Eye (tissue), 1 donor: ENCODE data around the gene ANO10.
"Not testable (repeated sequence)": the region's sequence is repeated elsewhere in the genome, so short reads cannot be mapped to it uniquely, and the experiment has no call there.

ENCODE experiments used
- DNase-seq: peaks from one replicate; pipeline ENCODE4 v3.0.0-alpha.2; 2015

ANO10 gene

DNA sequence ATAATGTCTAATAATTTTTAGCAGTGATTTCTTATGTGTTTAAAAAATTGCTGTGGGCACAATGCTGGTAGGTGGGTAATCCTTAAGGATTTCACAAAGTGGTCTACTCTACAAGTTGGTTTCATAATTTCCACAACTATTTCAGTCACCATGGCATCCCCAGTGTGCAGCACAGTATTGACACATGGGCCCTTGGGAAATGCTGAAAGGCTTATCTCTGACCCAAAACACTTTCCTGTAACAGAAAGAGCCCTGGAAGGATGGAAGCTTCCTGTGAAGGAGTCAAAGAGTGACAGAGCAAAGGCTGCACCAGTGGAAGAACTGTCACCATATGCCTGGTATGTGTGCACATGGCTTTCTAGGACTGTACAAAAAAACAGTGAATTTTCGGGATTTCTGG, 153.7 kb downstream of the ANO10 start:
- no peak for DNase-seq

DNA sequence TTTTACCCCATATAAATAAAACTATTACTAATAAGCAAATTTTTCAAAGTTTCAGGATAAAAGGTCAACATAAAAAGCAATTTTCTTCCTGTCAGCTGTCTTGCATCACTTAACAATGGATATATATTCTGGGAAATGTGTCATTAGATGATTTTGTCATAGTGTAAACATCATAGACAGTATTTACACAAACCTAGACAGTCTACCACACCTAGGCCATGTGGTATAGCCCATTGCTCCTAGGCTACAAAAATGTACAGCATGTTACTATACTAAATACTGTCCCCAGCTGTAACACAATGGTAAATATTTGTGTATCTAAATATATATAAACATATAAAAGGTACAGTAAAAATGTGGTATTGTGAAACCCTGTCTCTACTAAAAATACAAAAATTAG, 156.7 kb downstream of the ANO10 start:
- DNase-seq: no peak

DNA sequence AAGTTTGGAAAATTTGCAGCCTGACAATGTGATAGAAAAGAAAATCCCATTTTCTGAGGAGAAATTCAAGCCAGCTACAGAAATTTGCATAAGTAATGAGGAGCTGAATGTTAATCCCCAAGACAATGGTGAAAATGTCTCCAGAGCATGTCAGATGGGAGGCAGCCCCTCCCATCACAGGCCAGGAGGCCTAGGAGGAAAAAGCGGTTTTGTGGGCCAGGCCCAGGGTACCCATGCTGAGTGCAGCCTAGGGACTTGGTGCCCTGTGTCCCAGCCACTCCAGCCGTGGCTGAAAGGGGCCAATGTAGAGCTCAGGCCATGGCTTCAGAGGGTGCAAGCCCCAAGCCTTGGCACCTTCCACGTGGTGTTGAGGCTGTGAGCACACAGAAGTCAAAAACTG, 159.2 kb downstream of the ANO10 start:
- DNase-seq: not testable (repeated sequence)

DNA sequence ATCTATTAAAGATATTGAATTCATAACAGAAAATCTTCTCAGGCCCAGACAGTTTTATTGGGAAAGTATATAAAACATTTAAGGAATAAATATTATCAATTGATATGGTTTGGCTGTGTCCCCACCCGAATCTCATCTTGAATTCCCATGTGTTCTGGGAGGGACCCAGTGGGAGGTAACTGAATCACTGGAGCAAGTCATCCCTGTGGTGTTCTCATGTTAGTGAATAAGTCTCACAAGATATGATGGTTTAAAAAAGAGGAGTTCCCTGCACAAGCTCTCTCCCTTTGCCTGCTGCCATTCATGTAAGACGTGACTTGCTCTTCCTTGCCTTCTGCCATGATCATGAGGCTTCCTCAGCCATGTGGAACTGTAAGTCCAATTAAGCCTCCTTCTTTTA, 160.5 kb downstream of the ANO10 start:
- no peak for DNase-seq

DNA sequence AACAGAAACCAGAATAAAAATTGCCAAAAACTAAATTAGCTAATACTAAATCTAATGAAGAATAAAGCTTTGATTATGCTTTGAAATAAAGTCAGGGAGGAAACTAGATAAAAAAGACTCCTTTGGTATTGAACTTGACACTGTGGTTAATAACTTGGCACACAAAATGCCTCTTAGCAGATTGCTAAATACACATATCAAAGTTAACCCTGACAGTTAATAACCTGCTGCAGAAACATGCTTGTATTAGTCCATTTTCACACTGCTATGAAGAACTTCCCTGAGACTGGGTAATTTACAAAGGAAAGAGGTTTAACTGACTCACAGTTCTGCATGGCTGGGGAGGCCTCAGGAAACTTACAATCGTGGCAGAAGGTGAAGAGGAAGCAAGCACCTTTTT, 164.8 kb downstream of the ANO10 start:
- DNase-seq: not testable (repeated sequence)

DNA sequence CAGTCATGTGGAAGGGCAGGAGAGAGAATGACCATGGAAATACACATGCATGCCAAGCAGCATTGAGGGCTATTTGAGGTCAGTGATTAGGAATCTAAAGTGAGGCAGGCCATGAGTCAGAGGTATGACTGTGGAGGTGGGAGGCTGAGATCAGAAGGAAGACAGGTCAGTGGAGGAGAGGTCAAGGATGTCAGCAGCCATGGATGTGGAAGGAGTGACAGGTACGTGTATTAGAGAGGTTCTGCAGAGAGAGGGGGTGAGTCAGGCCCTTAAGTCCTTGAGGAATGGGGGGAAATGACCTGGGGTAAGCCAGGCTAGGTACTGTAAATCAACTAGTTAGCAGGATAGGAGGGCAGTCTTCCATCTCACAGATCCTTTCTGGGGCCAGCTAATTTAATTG, 166.6 kb downstream of the ANO10 start:
- no peak for DNase-seq

DNA sequence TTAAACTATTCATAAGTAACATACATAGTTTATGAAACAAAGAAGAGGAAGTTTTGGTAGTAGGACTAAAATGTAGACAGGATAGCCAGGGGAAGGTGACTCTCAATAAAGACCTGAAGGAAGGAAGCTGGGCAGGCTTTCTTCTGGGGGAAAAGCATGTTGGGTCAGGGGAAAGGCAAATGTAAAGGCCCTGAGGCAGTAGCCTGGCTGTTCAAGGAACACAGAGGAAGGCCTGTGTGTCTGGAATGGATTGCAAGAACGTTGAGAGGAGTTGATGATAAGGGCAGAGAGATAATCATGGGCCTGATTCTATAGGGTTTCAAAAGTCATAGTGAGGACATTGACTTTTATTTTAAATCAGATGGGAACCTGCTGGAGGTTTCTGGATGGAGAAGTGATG, 167.8 kb downstream of the ANO10 start:
- no peak for DNase-seq

DNA sequence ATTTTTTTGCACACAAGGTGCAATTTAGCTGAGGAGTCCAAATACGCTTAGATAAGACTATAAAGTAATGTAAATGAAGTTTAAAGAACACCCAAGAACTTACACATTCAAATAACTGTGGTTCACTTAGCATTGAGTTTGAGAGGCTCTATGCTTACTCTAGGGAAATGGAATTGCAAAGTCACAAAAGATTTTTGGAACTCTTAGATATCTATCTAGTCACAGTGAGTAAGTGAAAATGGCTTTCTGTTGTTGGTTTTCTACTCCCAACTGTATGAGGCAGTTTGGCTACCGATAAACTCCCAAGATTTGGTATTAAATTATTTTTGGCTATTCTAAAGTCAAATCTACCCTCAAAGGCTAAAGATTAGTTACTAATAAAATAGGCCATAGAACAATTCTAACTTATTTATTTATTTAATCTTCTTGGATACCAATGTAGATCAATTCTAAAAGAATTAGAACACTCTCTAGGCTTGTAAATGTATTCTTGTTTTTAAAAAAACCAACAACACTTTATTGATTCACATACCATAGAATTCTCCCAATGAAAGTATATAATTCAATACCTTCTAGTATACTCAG, 170.0 kb downstream of the ANO10 start:
- DNase-seq: no peak

DNA sequence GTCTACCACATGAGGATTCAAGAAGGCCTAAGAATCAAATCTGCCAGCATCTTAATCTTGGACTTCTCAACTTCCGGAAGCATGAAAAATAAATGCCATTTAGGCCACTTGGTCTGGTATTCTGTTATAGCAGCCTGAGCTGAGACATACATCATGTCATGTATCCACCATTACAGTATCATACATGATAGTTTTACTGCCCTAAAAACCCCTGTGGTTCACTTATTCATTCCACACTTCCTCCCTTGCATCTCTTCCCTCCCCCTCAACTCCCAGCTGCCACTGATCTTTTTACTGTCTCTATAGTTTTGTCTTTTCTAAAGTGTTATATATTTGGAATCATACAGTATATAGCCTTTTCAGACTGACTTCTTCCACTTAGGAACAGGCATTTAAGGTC, 173.7 kb downstream of the ANO10 start:
- no peak for DNase-seq

DNA sequence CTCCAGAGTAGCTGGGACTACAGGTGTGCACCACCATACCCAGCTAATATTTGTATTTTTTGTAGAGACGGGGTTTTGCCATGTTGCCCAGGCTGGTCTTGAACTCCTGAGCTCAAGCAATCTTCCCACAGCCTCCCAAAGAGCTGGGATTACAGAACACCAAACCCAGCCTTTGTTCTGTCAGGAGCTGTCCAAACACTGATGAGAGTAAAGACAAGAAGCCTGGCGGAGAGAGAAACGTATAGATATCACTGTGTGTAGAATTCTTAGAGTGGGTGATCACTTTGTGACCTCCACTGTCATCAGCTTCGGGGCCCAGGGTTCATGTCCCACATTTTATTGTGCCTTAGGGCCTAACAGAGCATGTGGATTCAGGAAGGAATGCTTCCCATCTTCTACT, 176.0 kb downstream of the ANO10 start:
- DNase-seq: no peak

DNA sequence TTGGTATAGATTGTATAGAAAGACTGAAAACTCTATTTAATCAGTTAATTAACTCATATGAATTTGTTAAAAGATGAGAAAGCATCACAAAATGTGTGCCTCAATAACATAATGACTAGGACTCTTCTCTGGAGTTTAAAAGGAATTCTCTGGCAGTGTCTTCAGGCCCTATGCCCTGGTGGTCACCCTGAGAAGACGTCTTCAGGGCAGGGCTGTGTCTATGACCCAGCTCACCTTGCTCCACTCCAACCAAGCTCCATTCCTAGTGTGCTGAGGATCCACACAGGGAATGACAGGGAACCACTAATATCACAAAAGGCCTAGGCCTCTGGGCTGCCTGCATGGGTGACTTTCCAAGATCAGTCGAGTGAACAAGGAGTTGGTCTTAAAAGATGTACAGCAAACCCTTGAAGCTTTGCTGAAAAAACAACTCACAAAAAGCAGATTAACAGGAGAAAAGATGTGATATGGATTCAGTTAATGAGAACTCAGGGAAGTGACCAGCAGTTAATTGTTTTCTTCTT, 178.9 kb downstream of the ANO10 start:
- DNase-seq: no peak

DNA sequence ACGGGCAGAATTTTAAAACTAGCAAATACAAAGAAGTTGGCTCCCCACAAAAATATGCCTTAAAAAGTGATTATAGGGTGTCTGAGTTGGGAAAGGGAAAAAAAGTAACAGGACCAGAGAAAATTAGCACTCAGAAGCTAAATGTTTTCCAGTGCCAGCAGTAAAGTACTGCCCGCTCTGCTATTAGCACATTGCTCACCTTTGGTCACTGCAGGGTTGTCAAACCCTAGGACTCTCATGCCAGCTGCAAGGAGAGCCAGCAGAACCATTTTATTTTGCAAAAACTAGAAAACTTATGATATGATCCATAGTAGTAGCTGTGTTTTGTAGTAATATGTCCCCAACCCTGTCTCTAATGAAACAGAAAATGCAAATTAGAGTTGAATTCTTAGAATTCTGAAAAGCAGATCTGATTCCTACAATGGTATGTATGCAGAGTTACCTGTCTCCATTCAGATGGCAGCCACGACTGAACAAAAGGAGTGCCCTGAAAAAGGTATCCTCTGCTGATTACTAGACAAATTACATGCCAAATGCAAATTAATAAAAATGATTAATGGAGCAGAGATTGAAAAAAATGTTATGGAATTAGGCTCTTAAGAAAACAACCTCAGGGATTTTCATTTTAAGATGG, 185.2 kb downstream of the ANO10 start:
- DNase-seq: no peak

DNA sequence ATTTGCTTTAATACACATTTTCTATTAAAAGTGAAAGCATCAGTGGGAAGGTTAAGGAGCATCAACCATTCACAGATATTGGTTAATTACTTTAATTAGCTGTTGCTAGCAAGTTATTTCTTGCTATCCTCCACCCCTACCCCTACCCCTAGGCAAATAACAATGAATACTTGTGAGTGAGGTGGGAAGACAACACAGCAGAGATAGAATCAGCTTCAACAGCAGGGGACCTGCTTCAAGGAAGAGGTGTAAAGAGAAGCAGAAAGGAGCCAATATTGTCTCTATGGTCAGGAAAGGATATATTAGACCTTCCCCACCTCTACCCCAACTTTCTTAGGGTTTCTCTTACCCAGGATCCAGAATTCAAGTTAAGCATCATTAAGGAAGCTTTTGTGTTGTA, 186.1 kb downstream of the ANO10 start:
- DNase-seq: no peak

DNA sequence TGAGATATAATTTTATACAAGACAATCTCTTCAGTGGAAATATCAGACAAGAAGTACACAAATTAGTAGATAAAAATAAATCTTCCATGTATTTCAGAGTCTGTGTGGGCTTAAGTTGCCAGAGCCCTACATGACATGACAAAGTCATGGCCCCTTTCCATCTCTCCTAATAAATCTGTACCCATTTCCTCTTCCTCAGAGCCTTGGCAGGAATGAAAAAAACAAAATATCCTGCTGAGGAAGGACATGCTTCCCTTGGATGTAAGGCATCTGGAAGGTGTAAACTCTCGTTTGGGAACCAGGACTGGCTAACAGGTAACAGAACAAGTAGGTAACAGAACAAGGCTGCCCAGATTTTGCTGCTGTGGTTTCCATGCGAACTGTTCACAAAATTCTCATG, 187.4 kb downstream of the ANO10 start:
- DNase-seq: no peak

DNA sequence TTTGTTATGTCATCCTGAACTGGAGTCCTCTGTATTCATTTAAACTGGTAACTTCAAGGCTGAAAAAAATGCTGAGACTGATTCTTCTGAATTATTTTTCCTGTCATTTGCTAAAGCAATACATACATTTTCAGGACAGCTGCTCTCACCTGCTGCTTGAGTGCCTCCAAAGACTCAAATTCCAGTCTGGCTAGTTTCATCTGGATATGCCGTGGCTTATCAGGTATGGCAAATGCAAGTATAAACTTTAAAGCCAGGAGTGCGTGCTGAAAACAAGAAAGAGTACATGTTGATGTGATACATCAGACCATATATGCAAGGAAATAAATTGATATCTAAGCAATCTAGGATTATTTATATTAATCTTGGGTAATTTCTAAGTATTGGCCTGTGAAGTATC, 189.3 kb downstream of the ANO10 start:
- no peak for DNase-seq

DNA sequence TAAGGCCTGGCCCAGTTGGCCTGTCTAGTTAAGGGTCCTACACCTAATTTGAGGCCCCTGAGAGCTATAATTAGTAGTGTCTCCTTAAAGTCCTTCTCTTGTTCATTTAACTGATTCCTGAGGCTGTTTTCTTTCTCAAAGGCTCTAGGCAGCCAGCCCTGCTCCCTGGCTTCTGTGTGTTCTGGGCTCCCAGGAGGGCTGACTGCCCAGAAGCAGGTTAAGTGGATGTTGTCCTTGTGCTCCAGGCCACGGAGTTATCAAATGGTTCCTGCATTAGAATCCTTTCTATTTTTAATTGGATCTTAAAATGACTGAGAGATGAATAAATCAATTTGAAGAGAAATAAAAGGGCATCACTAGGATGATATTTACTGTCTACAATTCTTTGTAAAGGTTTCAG, 195.4 kb downstream of the ANO10 start:
- no peak for DNase-seq

DNA sequence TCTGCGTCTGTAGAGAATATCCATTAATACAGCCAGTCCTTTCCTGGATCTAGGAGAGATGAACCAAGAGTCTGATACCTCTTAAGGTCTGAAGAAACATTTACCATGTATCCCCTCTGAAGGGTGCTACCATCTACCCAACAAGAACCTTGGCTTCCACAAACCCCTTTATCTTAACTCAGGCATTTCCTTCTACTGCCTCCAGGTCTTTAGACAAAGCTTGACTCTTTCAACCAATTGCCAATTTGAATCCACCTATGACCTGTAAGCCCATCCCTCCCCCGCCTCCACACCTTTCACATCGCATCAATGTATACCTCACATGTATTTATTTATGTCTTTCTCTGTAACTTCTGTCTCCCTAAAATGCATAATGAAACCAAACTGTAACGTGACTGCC, 196.0 kb downstream of the ANO10 start:
- no peak for DNase-seq

DNA sequence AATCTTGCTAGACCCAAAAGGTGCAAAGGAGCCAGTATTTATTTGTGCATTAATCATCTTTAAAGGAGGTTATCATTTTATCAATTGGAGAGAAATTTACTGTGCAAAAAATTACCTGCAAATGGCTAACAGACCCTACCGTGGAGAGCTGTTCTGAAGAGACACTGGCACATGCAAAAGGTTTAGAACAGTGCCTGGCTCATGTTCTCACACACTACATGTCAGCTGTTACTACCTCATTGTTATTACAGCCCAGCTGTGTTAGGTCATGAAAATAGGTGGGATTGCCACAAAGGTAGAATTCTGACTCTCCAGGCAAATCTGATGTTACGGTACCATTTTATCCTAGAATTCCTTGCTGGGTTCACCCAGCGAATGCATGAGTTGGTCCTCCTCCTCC, 198.2 kb downstream of the ANO10 start:
- DNase-seq: no peak

DNA sequence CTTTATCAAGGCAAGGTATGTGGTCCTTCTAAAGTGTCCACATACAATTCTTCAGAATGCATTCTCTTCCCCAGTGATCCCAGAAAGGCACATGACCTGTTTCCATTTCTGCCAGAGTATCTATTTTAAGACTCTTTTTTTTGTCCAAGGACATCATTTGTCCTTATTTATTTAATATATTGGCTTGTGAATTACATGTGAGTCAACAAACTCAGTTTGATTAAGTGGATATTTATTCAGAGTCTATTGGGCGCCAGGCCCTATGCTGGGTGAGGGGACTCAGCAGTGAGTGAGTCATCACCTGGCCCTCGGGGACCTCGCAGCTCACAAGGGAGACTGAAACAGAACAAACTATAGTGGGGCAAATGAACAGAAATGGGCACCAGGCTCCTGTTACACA, 198.7 kb downstream of the ANO10 start:
- no peak for DNase-seq

DNA sequence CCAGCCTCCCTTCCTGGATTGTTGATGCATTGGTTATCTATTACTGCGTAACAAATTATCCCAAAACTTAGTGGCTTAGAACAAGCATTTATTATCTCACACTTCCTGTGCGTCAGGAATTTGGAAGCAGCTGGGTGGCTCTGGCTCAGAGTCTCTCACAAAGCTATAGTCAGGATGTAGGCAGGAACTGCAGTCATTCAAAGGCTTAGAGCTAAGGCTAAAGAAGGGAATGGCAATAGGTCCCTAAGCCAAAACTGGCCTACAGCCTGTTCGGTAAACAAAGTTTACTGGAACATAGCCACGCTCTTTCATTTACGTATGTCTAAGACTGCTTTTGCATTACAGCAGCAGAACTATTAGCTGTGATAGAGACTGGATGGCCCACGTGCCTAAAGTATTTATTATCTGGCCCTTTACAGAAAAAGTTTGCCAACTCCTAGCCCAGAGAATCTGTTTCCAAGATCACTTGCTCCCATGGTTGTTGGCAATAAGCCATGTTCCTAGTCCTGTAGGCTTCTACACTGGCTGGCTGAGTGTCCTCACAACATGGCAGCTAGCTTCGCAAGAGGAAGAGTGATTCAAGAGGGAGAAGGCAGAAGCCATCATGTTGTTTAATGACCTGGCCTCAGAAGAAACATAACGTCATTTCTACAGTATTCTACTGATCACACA, 203.1 kb downstream of the ANO10 start:
- no peak for DNase-seq

DNA sequence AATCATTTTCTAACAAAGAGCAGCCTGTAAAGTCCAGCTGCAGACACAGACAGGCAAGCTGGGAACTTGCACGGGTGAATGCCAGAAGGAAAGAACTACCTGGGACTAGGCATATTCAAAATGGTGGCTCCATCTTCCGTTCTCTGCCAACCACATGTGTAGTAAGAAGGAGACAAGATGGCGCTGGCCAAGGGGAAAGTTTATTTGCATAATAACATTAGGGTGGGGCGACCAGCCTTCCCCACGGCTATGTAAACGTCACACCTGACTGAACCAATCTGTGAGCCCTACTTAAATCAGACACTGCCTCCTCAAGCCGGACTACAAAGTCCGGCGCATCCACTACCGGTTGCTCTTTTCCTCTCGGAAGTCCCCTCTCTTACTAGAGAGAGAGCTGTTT, 204.7 kb downstream of the ANO10 start:
- no peak for DNase-seq

DNA sequence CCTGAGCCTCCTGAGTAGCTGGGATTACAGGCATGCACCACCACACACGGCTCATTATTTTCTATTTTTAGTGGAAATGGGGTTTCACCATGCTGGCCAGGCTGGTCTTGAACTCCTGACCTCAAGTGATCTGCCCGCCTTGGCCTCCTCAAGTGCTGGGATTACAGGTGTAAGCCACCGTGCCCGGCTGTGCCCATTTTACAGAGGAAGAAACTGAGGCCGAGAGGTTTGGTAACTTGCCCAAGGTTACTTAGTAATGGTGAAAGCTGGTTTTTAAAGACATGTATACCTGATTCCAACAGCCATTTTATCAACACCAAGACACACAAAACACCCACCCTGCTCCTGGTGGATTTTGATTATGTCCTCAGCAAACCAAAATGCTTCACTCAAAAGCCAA, 206.7 kb downstream of the ANO10 start:
- no peak for DNase-seq

DNA sequence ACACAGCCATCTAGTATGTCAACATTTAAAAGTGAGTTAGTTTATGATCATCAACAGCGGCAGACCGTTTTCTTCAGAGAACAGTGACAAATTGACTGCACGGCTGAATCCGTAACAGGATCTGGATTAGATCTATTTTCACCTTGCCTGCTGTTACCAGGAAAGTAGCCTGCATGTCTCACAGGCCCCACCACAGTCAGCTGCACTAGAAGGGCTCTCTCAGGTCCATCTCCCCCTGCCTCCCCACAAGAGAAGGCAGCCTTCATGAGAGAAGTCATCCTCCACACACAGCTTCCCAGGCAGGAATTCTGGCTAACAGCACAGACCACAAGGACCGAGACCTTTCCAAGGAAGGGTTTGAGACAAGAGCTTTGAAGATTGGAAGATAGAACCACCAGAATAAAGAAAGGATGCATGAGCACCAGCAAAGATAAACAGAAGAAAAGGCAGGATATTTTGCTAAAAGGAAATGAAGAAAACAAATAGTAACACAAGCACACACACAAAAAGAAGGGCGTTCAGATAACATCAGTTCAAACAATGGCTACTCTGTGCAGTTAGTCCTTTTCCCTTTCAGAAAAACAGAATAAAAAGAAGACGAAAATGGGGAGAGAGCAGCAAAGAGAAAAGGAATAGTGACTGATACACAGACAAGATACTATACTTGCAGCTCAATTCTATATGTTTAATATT, 208.0 kb downstream of the ANO10 start:
- no peak for DNase-seq

DNA sequence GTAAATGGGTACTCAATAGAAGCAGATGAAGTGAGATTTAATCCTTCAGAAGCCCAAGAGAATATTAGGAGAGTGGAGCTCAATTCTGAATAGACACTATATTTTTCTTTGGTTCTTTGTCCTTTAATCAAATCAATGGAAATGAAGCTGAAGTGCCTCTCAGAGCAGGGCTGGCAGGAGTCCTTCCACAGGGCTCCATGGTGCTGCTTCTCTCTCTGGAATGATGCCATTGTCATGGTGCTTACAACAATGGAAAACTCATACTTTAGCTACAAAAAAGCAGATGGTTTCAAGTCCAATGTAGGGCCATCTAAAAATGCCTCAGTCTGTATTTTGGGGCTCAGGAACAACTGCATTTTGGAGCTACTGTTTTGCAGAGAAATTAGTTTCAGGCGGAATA, 210.4 kb downstream of the ANO10 start:
- no peak for DNase-seq
